Stimulated activated CD8-positive, alpha-beta memory T cell treated with anti-CD3 and anti-CD28 coated beads, Interleukin-15, amount 100 ng/mL, for 1 hour (primary cell): ENCODE measurements around the gene TM2D3.
"Not testable (repeated sequence)": the region's sequence is repeated elsewhere in the genome, so short reads cannot be mapped to it uniquely, and the experiment has no call there.

Experiments used
- DNase-seq: peaks from one replicate; pipeline ENCODE4 v3.0.0-alpha.2; 2020; ENCODE audit warnings: low read depth

TM2D3 gene

DNA sequence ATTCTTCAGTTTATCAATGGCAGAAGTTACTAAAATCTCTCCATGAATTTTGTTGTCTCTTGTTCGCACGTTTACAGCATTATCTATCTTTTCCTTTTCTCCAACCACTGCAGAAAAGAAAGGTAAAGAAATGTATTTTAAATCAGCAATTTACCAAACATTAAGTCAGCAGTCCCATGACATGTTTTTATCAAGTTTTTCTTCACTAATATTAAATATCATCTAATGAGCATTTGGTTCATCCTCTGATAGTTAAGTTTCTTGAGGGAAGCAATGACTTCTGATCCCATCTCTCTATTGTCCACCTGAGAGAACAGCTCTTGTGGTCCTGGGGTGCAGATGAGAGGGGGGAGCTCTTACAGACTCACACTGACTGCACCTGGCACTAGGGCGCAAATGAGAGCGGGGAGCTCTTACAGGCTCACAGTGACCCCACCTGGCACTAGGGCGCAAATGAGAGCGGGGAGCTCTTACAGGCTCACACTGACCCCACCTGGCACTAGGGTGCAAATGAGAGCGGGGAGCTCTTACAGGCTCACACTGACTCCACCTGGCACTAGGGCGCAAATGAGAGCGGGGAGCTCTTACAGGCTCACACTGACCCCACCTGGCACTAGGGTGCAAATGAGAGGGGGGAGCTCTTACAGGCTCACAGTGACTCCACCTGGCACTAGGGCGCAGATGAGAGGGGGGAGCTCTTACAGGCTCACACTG, 2.6 kb upstream of the TM2D3 start:
- not testable (repeated sequence) for DNase-seq

DNA sequence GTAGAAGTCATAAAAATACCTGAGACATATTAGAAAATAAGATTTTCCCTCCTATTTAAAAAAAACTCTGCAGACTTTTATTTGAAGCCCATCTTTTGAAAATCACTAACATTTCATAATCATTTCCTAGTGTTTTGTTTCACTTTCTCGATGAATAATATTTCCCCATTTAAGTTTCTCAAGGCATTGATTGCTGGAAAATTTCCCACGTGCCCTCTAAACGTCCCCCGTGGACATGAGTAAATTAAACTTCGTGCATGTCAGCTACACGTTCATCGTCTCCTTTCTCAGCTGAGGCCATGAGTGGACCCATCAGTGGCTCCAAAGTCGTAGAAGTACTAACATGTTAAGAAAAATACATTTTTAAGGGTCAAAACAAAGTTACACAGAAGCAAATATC, 2.0 kb upstream of the TM2D3 start:
- no peak for DNase-seq

DNA sequence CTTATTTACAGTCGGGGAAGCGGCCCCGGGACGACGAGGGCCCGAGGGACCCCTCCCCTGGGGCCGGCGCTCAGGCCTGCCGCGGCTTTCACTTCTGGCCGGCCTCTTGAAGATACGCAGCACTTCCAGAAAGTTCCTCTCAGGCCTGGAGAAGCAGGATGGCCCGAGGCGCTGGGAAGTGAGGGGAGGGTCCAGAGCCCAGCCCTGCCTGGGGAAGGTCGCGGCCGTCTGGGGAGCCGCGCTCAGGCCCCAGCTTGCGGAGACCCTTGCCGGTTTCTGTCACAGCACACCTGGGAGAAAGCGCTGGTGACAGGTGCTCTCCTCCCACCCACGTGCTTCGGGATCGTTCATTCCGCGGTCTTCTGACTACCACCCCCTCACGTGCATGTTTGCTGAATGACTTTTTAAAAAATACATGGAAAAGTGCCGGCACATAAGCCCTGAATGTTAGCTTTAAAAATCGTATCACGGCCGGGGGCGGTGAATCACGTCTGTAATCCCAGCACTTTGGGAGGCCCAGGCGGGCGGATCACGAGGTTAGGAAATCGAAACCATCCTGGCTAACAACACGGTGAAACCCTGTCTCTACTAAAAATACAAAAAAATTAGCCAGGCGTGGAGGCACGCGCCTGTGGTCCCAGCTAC, 727 bp upstream of the TM2D3 start:
- DNase-seq, result no peak

DNA sequence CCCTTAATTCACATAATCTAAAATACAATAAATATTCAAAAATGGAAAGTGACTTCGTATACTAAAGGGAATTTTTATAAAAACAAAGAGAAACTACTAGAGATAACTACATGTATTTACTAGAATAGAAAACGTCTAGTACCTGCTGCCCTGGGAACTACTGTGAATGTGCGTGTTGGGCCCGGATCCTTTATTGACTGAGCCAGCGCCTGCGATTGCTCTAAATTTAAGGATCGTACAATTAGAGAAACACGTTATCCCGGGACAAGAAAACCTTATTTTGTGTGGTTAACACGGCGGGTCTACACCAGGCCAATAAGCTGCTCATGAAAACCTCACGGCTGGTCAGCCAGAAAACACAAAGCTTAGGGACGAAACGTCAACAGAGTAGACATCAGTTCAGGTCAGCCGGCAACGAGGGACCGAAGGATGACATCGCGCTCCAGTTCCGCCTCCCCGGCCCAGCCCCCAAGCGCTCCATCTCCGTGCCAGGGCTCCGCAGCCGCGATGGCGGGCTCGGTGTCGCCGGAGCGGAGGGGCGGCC, 555 bp downstream of the TM2D3 start:
- no peak for DNase-seq

DNA sequence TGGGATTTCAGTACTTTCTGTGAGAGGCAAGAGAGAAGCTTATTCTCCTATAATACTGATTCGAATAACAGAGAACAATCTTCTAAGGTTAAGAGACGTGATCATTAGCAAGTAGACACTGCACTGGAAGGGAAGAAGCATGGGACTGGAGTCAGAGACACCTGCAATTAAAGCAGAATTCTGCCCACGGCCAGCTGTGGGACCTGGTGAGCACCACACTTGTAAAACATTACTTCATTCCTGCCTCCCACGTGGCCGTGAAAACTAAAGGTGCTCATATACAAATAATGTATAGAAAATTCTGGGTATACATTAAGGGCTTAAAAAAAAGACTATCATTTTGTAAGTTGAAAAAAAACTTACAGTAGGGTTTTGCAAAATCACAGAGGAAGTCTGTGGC, 2.0 kb downstream of the TM2D3 start:
- no peak for DNase-seq

DNA sequence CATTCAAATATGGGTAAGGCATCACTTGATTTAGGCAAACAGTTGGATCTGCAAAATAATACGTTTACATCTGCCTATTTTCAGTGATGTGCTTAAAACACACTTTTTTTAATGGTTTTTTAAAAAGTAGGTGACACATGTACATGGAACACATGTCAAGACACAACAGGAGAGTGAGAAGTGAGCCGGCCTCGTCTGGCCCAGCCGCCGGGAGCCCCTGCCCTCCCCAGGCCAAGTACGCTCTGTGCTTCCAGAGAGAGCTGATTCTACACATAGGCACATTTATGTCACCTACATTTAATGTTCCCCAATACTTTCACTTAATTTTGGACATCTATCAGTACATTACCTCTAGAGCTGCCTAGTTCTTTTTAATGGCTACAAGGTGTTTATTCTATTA, 3.8 kb downstream of the TM2D3 start:
- DNase-seq, result no peak

DNA sequence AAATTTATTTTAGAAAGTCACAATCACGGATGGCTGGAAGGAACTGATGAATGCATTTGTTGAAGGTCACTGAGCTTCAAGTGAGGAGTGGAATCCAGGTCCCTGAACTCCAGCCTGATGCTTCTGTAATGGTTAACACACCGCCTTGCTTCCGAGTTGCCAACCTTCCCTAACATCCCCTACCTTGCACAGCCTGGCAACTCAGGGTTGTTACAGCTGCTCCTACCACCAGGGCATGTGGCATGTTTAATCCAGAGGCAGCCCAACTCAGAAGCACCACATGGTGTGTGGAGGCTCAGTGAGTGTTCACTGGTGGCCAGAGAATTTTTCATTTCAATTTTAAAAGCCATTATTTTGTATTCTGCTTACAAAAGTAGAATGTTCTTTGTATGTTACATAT, 4.9 kb downstream of the TM2D3 start:
- no peak for DNase-seq

DNA sequence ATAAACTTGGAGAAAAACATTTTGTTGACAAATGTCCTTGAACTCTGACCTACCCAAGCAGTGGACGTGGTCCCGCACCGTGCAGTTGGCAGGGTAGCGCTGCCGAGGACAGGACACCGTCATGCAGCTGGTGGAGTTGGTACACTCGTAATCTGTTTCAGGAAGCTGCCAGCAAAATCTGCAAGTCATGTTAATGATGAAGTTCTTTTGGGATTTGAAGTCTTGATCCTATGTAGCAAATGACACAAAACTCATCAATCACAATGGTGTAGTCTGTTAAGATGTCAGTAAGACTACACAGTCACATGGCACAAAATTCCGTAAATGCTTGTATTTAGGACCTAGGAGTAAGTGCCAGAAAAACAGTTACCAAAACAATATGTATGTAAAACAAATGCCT, 5.5 kb downstream of the TM2D3 start:
- no peak for DNase-seq

DNA sequence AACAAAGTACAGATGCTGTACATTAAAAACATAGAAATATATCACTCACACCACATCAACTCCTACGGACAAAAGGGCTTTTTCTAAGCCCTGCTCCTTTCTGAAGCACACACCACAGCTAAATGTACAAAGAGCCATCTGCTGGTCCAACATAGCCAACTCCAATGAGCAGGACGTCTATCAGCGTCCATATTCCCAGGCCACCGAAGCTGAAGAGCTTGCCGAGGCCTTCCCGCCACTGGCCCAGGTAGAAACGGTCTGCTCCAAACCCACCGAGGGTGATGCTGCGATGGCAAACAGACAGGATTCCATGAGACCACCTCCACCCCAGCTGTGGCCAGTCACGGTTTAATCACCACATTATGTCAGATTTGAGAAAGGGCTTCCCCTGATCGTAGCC, 9.8 kb downstream of the TM2D3 start:
- DNase-seq, result no peak

DNA sequence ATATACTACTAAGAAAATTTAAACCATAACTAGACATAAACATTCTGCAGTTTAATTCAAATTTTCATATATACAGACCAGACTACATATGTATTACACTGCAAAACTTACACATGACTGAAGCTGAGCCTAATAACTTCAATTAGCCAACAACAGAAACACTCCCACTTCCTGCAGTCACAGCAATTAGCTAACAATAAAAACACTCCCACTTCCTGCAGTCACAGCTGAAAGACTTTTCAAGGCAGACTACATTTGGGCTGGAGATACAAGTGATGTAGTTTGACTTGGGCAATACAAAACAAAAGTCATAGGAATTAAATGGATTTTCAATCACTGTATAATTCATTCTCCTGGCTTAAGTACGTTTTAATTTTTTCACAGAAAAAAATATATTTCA, 10.3 kb downstream of the TM2D3 start:
- DNase-seq, result no peak

DNA sequence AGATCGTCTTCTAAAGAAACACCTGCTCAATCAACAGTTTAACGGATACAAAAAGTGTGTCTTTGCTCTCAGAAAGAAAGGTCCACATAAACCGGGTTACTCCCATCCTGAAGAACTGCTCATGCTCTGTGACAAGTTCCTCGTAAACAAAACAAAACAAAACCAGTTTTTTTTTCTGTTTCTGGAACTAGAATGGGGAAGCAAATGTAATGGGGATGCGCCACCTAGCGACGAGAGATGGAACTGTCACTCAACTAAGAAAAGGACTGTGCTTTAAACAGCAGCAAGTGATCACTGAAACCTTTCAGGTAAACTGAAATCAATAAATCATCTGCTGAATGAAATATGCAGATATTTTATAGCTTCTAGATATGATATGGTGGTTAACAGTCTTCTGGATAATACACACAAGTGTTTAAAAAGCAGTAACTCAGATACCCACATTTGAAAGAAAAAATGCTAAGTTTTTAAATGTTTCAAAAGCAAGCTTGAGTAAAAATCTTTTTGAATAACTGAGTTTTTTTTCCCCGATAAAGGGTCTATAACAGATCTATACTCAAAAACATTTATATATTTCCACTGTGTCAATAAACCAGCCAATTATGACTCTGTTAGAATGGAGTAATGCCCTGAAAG, 10.9 kb downstream of the TM2D3 start:
- peak; percentile 64 for DNase-seq

DNA sequence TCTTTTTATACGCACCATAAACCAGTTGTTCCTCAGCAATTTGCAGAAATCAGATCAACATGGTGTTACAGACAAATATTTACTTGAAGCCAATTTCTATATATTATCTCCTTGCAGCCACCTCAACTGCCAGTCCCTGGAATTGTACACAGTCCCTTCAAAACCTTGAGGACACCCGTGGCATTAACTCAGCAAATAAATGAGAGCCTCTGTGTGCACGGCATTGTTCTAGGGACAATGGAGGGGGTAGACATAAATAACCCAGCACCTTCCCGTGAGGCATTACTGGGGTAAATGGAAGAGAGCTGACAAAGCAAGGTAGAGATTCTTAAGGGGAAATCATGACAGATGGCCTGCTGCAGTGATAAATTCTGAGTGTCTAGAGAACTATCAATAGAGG, 12.5 kb downstream of the TM2D3 start:
- DNase-seq, result no peak

DNA sequence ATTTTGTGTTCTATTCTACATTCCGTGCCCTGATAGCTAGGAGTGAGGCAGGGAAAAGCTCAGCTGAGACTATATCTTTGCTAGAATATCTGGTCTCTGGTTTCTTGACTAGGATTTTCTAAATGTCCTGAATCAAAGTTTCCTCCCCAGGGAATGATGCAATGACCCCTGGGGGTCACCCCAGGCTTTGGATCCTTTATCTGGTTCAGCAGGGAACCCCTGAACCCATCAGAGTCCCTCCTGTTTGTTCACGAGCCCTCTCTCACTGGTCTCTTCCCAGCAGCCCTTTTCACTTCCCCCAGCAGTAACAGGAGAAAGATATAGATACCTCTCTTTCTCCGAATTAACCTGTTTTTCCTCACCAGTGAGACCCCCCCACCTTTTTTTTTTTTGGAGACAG, 14.3 kb downstream of the TM2D3 start:
- DNase-seq, result no peak

DNA sequence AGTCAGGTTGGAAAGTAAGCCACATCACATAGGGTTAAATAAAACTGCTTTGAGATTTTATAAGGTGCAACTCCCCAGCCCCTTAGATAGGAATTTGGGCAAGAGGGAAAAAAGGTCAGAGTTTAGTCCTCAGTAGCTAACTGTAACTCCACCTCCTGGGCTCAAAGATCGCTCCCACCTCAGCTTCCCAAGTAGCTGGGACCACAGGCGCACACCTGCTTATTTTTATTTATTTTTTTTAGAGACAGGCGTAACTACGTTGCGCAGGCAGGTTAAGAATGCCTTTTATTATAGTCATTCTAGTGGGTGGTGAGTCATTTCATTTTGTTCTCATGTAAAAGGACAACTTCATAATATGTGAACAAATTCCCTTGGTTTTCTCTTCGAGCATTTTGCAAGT, 14.7 kb downstream of the TM2D3 start:
- no peak for DNase-seq

DNA sequence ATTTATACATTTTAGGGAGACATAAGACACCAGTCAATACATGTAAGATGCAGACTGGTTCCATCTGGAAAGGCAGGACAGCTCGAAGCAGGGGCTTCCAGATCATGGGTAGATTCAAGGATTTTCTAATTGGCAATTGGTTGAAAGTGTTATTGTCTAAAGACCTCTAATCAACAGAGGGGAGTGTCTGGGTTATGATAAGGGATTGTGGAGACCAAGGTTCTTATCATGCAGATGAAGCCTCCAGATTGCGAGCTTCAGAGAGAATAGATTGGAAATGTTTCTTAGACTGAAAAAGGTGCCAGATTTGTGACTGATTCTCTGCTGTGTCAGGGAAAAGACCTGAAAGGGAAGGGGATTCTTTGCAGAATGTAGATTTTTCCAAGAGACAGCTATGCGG, 15.1 kb downstream of the TM2D3 start:
- no peak for DNase-seq

DNA sequence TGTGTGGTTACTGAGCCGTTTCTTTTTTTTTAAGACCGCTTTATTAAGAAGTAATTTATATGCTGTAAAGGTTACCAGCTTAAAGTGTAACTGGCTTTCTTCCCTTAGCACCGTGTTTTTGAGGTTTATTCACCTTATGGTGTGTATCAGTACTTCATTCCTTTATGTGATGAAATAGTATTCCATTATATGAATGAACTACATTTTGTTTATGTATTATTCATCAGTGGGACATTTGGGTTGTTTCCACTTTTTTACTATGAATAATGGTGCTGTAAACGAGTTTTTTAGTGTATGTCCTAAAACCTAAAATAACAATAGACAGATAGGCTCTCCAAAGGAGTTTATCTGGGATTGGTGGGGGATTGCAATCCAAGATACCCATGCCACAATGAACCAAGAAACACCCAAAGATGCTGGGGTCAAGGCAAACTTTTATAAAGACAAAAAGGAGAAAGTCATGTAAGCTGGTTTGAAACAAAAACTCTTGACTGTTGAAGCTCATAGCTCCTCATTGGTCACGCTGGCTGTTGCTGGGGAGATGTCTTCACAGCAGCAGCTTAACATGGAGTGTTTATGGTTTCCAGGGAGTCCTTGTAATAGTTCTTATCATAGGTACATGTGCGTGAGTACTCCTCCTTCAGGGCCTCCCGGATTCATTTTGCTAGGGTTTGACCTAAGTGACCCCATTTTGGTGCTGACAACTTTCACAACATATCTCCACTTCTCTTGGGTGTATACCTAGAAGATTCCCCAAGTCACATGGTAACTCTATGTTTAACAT, 16.0 kb downstream of the TM2D3 start:
- no peak for DNase-seq

DNA sequence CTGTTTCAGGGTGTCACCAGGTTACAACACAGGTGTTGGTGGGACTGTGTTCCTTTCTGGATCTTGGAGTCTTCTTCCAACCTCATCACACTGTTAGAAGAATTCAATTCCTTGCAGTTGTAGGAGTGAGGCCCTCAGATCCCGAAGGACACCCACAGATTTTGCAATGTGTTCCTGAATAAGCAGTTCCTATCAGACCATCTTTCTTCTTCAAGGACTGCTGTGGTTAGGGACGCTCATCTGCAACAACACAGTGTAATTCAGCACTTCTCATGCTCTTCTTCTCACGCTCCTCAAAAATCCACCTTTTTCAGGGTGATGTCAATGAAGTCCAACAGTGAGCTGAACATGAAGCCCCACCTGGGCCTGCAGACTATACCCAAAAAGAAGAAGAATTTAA, 18.8 kb downstream of the TM2D3 start:
- no peak for DNase-seq

DNA sequence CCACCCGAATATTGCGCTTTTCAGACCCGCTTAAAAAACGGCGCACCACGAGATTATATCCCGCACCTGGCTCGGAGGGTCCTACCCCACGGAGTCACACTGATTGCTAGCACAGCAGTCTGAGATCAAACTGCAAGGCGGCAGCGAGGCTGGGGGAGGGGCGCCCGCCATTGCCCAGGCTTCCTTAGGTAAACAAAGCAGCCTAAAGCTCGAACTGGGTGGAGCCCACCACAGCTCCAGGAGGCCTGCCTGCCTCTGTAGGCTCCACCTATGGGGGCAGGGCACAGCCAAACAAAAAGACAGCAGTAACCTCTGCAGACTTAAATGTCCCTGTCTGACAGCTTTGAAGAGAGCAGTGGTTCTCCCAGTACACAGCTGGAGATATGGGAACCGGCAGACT, 25.5 kb downstream of the TM2D3 start:
- not testable (repeated sequence) for DNase-seq

DNA sequence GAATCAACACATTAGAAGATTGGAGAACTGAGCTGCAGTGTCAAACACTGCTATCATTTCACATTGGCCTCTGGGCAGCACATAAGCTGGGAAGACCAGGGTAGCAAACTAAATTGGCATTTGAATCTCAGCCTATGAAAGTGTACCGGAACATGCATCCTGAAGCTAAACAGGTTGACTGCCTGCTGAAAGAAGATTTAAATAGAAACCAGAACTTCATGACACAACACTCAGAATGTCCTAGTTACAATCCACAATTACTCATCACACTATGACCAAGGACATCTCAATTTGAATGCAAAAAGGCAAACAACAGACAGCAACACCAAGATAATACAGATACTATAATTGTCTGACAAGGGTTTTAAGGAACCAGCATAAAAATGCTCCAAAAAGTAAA, 26.2 kb downstream of the TM2D3 start:
- no peak for DNase-seq

DNA sequence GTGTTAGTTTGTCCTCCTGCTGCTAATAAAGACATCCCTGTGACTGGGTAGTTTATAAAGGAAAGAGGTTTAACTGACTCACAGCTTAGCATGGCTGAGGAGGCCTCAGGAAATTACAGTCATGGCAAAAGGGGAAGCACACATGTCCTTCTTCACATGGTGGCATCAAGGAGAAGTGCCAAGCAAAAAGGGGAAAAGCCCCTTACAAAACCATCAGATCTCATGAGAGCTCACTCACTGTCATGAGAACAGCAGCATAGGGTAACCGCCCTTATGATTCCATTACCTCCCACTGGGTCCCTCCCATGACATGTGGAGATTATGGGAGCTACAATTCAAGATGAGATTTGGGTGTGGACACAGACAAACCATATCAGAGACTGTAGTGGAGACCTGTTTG, 27.0 kb downstream of the TM2D3 start:
- no peak for DNase-seq

DNA sequence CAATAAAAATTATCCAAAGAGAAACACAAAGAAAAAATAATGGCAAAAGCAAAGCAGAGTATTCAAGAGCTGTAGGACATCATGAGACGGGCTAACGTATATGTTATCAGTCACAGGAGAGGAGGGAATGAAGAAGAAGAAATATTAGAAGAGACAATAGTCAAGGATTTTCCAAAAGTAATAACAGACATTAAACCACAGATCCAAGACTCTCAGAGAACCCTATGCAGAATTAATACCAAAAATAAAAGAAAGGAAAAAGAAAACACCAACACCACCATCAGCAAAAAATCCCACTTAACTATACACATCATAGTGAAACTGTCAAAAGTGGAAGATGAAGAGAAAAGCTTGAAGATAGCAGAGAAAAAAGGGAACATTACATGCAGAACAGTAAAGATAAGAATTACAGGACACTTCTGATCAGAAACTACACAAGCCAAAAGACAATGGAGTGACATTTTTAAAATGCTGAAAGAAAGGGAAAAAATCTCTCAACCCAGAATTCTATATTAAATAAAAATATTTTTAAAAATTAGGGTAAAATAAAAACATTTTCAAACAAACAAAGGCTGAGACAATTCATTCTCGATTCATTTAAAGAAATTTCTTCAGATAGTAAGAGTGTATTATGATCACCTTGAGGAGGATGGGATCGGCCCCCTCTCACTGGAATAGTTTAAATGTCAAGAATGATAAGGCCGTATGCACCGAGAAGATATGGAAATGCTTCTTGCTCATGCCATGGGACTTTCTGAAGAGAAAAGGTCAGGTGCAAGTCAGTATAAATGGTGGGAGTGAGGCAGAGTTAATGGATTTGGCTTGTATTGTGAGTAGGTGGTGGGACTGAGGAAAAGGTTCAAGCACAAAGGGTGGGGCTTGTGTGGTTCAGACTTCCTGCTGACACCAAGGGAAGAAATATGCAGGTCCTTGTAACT, 28.5 kb downstream of the TM2D3 start:
- no peak for DNase-seq
